ENCODE results near the gene TAT.

GRCh38 chr16:71618429-71618828, 41.5 kb upstream of the TAT start:
- TF ChIP-seq CTCF (IDR thresholded peaks at IDR 0.05) (no peak), POLR2A (IDR thresholded peaks at IDR 0.05) (no peak)
